ENCODE measurements around the gene SHROOM3.

The SHROOM3 gene

GRCh38 chr4:76572224-76572623 is 137.2 kb downstream of the SHROOM3 start:
- DNase-seq, result no peak

GRCh38 chr4:76576824-76577223 is 141.8 kb downstream of the SHROOM3 start:
- DNase-seq, result no peak

GRCh38 chr4:76578002-76578560 is 143.1 kb downstream of the SHROOM3 start:
- DNase-seq, result no peak

DNA sequence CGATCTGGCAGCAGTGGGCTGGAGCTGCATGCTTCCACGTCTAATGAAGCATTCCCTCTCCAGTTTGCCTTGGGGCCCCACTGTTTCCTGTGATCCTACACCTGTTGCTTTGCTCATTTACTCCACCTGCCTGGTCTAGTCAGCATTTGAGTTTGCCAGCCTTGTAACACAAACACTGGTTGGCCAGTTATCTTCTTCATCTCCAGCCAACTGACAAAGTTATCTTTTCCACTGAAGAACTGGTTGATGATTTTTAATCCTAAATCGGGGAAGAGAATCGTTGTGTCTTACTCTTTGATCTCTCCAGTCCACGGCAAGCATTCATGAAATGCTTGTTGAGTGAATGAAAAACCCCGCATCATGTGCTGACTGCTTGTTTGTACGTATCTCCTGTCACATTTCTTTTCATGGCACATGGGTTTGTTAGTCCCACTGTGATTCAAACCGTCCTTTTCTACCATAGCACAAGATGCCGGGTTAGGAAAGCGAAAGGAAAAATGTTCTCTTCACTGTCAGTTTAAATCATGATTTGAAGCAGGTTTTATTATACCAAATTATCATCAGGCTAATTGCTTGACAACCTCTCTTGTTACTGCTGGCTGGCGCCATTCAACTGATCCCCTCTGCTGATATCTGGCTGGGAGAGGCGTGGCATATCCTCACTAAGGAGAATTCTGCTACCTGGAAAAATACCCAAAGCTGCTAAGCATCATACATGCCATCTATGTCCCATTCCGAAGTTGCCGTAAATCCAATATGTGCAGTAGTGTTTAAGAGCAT is 144.8 kb downstream of the SHROOM3 start:
- peak; percentile 79 for DNase-seq

- DNase-seq, result no peak
Measured at GRCh38 chr4:76581077-76581962, 146.3 kb downstream of the SHROOM3 start.

DNA sequence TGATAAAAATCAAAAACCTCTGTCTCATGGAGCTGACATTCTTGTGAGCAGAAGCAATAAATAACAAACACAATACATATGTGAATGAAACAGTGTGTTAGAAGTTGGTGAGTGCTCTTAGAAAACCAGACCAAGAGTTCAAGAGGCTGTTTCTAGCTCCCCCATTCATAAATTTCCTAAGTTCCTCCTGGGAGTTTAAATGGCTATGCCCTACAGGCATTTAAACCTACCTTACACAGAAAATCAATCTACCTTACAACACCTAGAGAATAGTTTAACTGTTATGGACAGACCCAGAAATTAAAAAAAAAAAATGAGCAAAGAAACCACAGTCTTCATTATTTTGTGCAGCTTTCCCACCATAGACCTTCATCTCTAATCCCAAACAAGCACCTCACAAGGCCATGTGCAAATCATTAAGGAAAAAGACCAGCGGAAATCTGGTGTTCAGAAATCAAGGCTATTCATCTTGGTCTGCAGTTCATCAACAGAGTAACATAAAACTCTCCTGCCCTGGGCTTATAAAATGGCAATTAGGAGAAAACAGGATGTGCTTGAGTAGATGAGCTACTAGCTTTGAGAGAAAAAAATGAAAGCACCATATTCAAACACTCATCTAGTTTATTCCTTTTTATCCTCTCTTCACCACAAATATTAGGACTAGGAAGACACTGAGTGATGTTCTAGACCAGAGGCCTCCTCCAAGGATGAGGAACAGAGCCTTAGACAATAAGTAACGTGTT is 147.2 kb downstream of the SHROOM3 start:
- DNase-seq, result no peak

DNA sequence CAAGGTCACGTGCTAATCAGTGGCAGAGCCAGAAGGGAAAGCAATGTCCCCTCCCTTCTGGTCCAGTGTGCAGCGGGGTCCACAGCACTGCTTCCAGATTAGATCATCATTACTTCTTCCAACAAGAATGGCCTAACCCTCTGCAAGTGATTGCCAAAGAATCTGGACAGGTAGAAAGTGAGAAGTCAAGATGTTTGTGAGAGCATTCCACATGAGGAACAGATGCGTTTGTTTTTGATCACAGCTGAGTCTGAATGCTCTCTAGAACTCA is 147.7 kb downstream of the SHROOM3 start:
- DNase-seq, result no peak

DNA sequence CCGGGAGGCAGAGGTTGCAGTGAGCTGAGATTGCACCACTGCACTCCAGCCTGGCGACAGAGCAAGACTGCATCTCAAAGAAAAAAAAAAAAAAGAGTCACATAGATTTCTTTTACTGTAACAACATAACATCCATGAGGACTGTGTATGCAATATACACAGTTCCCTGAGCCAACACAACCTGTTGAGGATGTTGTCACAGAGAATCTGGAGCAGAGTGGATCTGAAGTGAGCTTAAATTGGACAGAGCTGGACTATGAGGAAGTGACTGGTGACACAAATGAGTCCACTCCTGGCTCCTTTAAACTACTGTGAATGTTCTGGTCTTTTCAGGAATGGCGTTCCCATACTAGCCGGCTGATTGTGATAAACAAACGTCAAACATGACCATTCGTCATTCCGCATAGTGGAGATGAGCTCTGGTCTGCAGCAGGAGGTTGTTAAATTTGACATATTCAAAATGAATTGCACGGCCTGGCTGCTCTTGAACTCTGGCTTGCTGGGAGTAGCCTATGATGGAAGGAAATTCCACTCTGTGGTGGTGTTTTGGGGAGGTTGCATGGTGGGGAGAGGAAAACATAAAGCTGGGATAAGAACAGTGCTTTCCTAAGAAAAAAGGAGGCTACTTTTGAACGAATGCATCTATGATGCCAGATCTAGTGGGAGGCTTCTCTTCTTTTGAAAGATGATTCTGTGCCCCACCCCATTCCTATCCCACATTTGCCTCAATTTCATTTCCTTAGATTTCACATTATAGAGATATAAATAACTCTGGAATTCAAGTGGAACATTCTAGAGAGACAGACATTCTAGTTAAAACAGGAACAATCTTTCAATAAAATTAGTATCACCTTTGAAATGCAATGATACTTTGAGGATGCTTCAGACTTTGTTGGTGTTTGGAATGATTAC is 149.5 kb downstream of the SHROOM3 start:
- DNase-seq, result no peak

GRCh38 chr4:76585272-76585671 is 150.2 kb downstream of the SHROOM3 start:
- DNase-seq, result peak; percentile 3

DNA sequence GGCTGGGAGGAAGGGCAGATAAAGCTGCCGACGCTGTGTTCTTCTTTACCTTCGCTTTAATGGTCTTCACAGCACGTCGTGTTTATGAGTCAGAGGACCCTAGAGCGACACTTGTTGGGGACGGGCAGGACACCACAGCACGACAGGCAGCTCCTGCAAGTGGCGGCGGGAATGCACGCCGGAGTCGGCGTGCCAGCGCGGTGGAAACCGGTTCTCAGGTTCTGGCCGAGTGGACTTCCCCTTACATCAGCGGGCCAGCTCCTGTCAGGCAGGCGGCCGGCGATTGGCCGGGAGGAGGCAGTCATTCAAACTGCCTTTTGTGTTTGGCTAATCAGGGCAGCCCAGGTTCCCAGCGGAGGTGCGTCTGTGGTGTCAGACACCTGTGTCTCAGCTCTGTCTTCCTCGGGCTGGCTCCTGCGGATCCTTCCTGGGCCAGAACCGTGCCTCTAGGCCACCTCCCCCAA is 150.9 kb downstream of the SHROOM3 start:
- DNase-seq, result peak; percentile 81

DNA sequence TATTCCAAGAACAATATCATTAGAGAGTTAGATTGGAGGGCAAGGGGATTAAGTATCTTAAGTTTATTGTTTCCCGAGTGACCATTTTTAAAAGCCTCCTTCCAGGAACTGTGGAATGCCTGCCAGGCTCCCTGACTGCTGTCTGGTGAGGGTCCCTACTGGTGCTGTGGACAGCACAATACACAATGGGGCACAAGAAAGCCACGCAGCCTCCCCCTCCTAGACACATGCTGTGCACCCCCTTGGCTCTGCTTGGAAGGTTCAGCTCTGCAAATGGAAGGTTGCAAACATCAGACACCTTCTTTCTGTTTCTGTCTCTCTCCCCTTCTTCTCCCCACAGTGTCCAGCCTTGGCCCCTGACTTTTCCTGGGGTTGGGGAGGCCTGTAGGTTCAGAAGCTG is 153.2 kb downstream of the SHROOM3 start:
- DNase-seq, result no peak

GRCh38 chr4:76589402-76589801 is 154.4 kb downstream of the SHROOM3 start:
- no peak for DNase-seq

DNA sequence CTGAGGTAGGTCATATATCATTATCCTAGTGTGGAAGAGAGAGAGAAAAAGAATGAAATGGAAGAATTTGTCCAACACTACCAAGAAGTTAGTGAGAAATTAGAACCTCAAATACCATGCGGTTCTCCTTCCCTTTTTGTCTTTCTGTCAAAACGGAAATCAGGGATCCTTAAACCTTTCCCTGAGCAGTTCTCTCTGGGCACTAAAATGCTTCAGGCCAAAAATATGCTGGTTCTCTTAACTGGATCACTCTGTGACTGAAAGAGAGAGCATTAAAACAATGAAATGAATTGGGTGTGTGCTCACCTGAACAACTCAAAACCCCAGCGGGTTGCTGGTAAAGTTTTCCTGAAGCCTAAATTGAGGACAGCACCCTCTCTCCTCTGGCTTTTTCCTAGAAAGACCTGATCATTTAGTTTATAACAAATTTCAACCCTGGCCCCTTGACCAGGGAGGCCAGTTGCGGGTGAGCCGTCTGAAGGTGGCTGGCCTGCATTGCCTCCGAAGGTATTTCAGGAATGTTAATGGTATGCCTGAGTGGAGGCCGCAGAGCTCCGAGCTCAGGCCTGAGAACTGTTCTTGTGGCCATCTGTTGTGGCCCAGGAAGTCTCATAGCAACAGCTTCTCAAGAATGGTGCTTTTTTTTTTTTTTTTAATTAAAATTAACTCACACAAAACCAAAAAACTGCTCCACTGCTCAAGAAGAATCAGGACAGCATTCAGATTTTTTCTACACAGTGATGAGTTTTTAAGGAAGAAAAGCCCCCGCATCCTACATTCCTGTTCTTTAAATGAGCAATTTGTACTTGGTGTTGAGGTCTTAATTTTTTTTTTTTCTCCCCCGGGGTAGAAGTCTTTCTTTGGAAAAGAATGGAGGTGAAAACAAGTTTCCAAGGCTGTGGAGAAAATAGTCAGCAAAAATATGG is 155.1 kb downstream of the SHROOM3 start:
- no peak for DNase-seq

DNA sequence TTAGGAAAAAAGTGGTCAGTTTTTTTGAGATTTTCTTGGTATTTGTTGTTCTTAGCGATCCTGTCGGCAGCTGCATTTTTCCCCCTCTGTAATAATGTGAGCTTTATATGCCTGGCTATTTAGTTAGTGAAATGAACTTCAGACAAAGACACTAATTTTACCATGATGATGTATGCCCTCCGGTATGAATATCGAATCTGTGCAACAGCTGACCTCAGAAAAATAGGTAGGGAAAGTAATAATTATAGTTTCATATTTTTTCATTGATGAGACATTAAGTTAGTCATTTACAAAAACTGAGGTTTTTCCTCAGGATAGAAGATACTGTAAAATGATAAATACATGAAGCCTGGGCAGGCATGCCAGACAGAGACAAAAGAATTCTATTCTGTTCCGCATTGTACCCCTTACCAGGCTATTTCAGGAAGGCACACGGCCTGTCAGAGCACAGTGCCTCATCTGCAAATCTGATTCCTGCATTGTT is 155.8 kb downstream of the SHROOM3 start:
- DNase-seq, result no peak

DNA sequence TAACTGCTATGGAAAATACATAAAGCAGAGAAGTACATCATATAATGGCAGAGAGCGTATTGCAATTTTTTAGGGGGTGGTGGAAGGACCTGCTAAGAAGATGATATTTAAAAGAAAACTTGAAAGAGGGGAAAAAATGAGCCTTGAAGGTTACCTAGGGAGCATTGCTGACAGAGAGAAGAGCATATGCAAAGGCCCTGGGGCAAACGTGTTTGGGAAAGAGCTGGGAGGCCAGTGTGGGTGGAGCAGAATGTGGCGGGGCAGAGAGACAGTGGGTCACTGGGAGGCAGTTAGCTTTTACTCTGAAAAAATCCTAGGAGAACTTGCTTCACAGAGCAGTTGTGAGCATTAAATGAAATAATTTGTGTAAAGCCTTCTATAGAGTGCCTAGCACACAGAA is 157.0 kb downstream of the SHROOM3 start:
- no peak for DNase-seq

- no peak for DNase-seq
Measured at GRCh38 chr4:76592460-76592859, 157.4 kb downstream of the SHROOM3 start.

DNA sequence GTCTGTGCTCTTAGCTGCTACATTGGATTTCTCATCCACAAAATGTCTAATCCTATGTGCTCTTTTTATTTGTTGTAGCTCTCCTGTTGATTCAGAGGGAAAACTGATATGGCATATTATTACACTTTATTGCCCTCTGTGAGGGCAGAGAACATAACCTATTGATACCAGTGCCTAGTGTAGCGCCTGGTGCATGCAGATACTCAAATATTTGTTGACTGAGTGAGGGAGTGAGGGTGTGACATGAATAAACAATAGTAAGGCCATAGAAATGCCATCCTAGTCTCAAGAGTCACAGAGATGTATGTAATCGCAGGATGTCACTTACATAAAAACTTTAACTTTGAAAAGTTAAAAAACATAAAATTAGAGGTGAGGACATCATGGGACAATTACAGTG is 159.1 kb downstream of the SHROOM3 start:
- no peak for DNase-seq

GRCh38 chr4:76595435-76595834 is 160.4 kb downstream of the SHROOM3 start:
- DNase-seq, result no peak

DNA sequence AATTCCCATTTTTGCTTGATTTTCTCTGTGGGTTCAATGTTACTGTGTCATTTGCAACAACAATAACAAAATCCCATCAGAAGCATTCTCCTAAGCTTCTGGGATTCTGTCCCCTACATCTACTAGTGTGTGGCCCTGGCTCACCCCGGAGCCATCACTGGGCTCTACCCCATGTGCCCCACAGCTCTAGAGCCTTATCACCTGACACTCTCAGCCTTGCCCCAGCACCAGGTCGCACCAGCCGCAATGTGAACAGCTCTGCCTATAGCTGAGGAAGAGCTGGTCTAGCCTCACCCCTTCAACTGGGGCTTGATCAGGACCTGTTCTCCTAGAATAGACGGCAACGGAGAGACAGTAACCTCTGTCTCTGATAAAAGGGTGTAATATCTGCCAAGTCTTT is 161.7 kb downstream of the SHROOM3 start:
- DNase-seq, result no peak

GRCh38 chr4:76597423-76597979 is 162.5 kb downstream of the SHROOM3 start:
- no peak for DNase-seq
